ENCODE measurements around the gene NLRP3.

The NLRP3 gene

GRCh38 chr1:247419336-247419735, 3.4 kb downstream of the NLRP3 start:
- no peaks in the 10 kb centered on the region for H3K79me2 ChIP-seq (ENCODE audit: insufficient read depth, low read depth)
- no peaks in the 10 kb centered on the region for H3K27me3 ChIP-seq (ENCODE audit: insufficient read depth, low read depth)
- H3K27ac ChIP-seq = no peak overlapping the region
- no peaks in the 10 kb centered on the region for H3K4me1 ChIP-seq (ENCODE audit: low read depth, poor library complexity, severe bottlenecking)
- no peak overlapping the region for H3K4me3 ChIP-seq (IDR thresholded peaks at IDR 0.05; ENCODE audit: insufficient read depth, low read depth, low read length)
- no peak overlapping the region for H3K9ac ChIP-seq
- H2AFZ ChIP-seq (ENCODE audit: low read depth) = no peak overlapping the region
- no peak overlapping the region for H3K4me2 ChIP-seq
- H3K36me3 ChIP-seq (ENCODE audit: insufficient read depth) = no peaks in the 10 kb centered on the region
- no peak for TF ChIP-seq CTCF (conservative IDR thresholded peaks at IDR 0.05; ENCODE audit: low read depth, low read length)
- no peaks in the 10 kb centered on the region for H4K20me1 ChIP-seq (ENCODE audit: insufficient read depth)

GRCh38 chr1:247421074-247421473, 5.1 kb downstream of the NLRP3 start:
- no peak overlapping the region for H2AFZ ChIP-seq (ENCODE audit: low read depth)
- no peak for TF ChIP-seq CTCF (conservative IDR thresholded peaks at IDR 0.05; ENCODE audit: low read depth, low read length)
- H3K4me1 ChIP-seq (ENCODE audit: low read depth, poor library complexity, severe bottlenecking) = no peaks in the 10 kb centered on the region
- no peaks in the 10 kb centered on the region for H3K36me3 ChIP-seq (ENCODE audit: insufficient read depth)
- H4K20me1 ChIP-seq (ENCODE audit: insufficient read depth) = no peaks in the 10 kb centered on the region
- H3K79me2 ChIP-seq (ENCODE audit: insufficient read depth, low read depth) = no peaks in the 10 kb centered on the region
- no peak overlapping the region for H3K27ac ChIP-seq
- no peak overlapping the region for H3K4me2 ChIP-seq
- no peaks in the 10 kb centered on the region for H3K27me3 ChIP-seq (ENCODE audit: insufficient read depth, low read depth)
- H3K9ac ChIP-seq = no peak overlapping the region
- H3K4me3 ChIP-seq (IDR thresholded peaks at IDR 0.05; ENCODE audit: insufficient read depth, low read depth, low read length) = no peak overlapping the region

- TF ChIP-seq CTCF (conservative IDR thresholded peaks at IDR 0.05; ENCODE audit: low read depth, low read length) = no peak
- Histone ChIP-seq H3K4me2 (no peak overlapping the region), H3K27ac (no peak overlapping the region), H4K20me1 (ENCODE audit: insufficient read depth) (no peaks in the 10 kb centered on the region), H3K4me3 (IDR thresholded peaks at IDR 0.05; ENCODE audit: insufficient read depth, low read depth, low read length) (no peak overlapping the region), H3K9ac (no peak overlapping the region), H3K36me3 (ENCODE audit: insufficient read depth) (no peaks in the 10 kb centered on the region), H3K4me1 (ENCODE audit: low read depth, poor library complexity, severe bottlenecking) (no peaks in the 10 kb centered on the region), H2AFZ (ENCODE audit: low read depth) (no peak overlapping the region), H3K27me3 (ENCODE audit: insufficient read depth, low read depth) (no peaks in the 10 kb centered on the region), H3K79me2 (ENCODE audit: insufficient read depth, low read depth) (no peaks in the 10 kb centered on the region)
These were observed 13.5 kb downstream of the NLRP3 start for GRCh38 chr1:247429496-247429895.

GRCh38 chr1:247430434-247430833, 14.5 kb downstream of the NLRP3 start:
- no peak overlapping the region for H3K27ac ChIP-seq
- H4K20me1 ChIP-seq (ENCODE audit: insufficient read depth) = no peaks in the 10 kb centered on the region
- no peaks in the 10 kb centered on the region for H3K36me3 ChIP-seq (ENCODE audit: insufficient read depth)
- H3K79me2 ChIP-seq (ENCODE audit: insufficient read depth, low read depth) = no peaks in the 10 kb centered on the region
- no peak overlapping the region for H3K9ac ChIP-seq
- TF ChIP-seq CTCF (conservative IDR thresholded peaks at IDR 0.05; ENCODE audit: low read depth, low read length) = no peak
- no peak overlapping the region for H3K4me3 ChIP-seq (IDR thresholded peaks at IDR 0.05; ENCODE audit: insufficient read depth, low read depth, low read length)
- no peak overlapping the region for H3K4me2 ChIP-seq
- no peak overlapping the region for H2AFZ ChIP-seq (ENCODE audit: low read depth)
- no peaks in the 10 kb centered on the region for H3K27me3 ChIP-seq (ENCODE audit: insufficient read depth, low read depth)
- no peaks in the 10 kb centered on the region for H3K4me1 ChIP-seq (ENCODE audit: low read depth, poor library complexity, severe bottlenecking)

GRCh38 chr1:247431643-247432042, 15.7 kb downstream of the NLRP3 start:
- Histone ChIP-seq H3K9ac (no peak overlapping the region), H4K20me1 (ENCODE audit: insufficient read depth) (no peaks in the 10 kb centered on the region), H2AFZ (ENCODE audit: low read depth) (no peak overlapping the region), H3K79me2 (ENCODE audit: insufficient read depth, low read depth) (no peaks in the 10 kb centered on the region), H3K4me1 (ENCODE audit: low read depth, poor library complexity, severe bottlenecking) (no peaks in the 10 kb centered on the region), H3K36me3 (ENCODE audit: insufficient read depth) (no peaks in the 10 kb centered on the region), H3K27ac (no peak overlapping the region), H3K27me3 (ENCODE audit: insufficient read depth, low read depth) (no peaks in the 10 kb centered on the region), H3K4me2 (no peak overlapping the region), H3K4me3 (IDR thresholded peaks at IDR 0.05; ENCODE audit: insufficient read depth, low read depth, low read length) (no peak overlapping the region)
- TF ChIP-seq CTCF (conservative IDR thresholded peaks at IDR 0.05; ENCODE audit: low read depth, low read length) = no peak; the same call in 1 of the 2 replicates
